ENCODE measurements around the gene ARPC1B. TPM values are rescaled to one million over a fixed set of nuclear protein-coding genes. Genes with fewer than 3 reads are reported as not detected.
A peak's percentile ranks its signal among the peaks of the same experiment; 100 is the strongest.
"Not testable (repeated sequence)": the region's sequence is repeated elsewhere in the genome, so short reads cannot be mapped to it uniquely, and the experiment has no call there.

Gene ARPC1B
- total RNA-seq, 1 experiment from 2014 or later = 231 TPM

GRCh38 chr7:99357701-99358490 is 16.6 kb upstream of the ARPC1B start:
- Histone ChIP-seq H3K36me3 (peaks cover 86% of the 10 kb centered on the region), H3K27me3 (replicated peaks) (no peaks in the 10 kb centered on the region), H3K9me3 (replicated peaks) (no peaks in the 10 kb centered on the region)

GRCh38 chr7:99358521-99358920 is 16.0 kb upstream of the ARPC1B start:
- not testable (repeated sequence) for H3K9me3 ChIP-seq (replicated peaks); DNase-seq (ENCODE audit: low read depth in 1 of 2, low spot score in 2 of 2); H3K27me3 ChIP-seq (replicated peaks); H3K4me3 ChIP-seq; H3K27ac ChIP-seq
- Histone ChIP-seq H3K36me3 (peaks cover 84% of the 10 kb centered on the region), H3K4me1 (replicated peaks) (peaks cover 20% of the 10 kb centered on the region)

More at GRCh38 chr7:99357701-99358490, 16.6 kb upstream of the ARPC1B start:
- Histone ChIP-seq H3K4me3 (no peak overlapping the region), H3K4me1 (replicated peaks) (peaks cover 13% of the 10 kb centered on the region), H3K27ac (no peak overlapping the region)
- DNase-seq (ENCODE audit: low read depth in 1 of 2, low spot score in 2 of 2) = no peak

- Histone ChIP-seq H3K27ac (no peak overlapping the region), H3K27me3 (replicated peaks) (no peaks in the 10 kb centered on the region), H3K36me3 (peaks cover 84% of the 10 kb centered on the region), H3K4me3 (no peak overlapping the region), H3K9me3 (replicated peaks) (no peaks in the 10 kb centered on the region), H3K4me1 (replicated peaks) (peaks cover 24% of the 10 kb centered on the region)
- no peak for DNase-seq (ENCODE audit: low read depth in 1 of 2, low spot score in 2 of 2)
Observed at GRCh38 chr7:99359465-99360154, 14.9 kb upstream of the ARPC1B start.

GRCh38 chr7:99362801-99363200 is 11.7 kb upstream of the ARPC1B start:
- DNase-seq (ENCODE audit: low read depth in 1 of 2, low spot score in 2 of 2) = peak; percentile 84 to 86

GRCh38 chr7:99363286-99363685 is 11.2 kb upstream of the ARPC1B start:
- Histone ChIP-seq H3K36me3 (peaks cover 76% of the 10 kb centered on the region), H3K4me1 (replicated peaks) (peaks cover 24% of the 10 kb centered on the region), H3K27me3 (replicated peaks) (no peaks in the 10 kb centered on the region), H3K27ac (peak overlapping the region; percentile 79), H3K4me3 (no peak overlapping the region), H3K9me3 (replicated peaks) (no peaks in the 10 kb centered on the region)
- no peak for DNase-seq (ENCODE audit: low read depth in 1 of 2, low spot score in 2 of 2)

More at GRCh38 chr7:99362801-99363200, 11.7 kb upstream of the ARPC1B start:
- Histone ChIP-seq H3K27ac (peak overlapping the region; percentile 79), H3K9me3 (replicated peaks) (no peaks in the 10 kb centered on the region), H3K36me3 (peaks cover 81% of the 10 kb centered on the region), H3K4me3 (no peak overlapping the region), H3K27me3 (replicated peaks) (no peaks in the 10 kb centered on the region), H3K4me1 (replicated peaks) (peaks cover 24% of the 10 kb centered on the region)

- H3K9me3 ChIP-seq (replicated peaks) = no peaks in the 10 kb centered on the region
- no peak overlapping the region for H3K4me3 ChIP-seq
- peaks cover 24% of the 10 kb centered on the region for H3K4me1 ChIP-seq (replicated peaks)
- no peaks in the 10 kb centered on the region for H3K27me3 ChIP-seq (replicated peaks)
- H3K27ac ChIP-seq = no peak overlapping the region
- no peak for DNase-seq (ENCODE audit: low read depth in 1 of 2, low spot score in 2 of 2)
- H3K36me3 ChIP-seq = peaks cover 57% of the 10 kb centered on the region
Observed at GRCh38 chr7:99365318-99366141, 9.0 kb upstream of the ARPC1B start.

- no peak for DNase-seq (ENCODE audit: low read depth in 1 of 2, low spot score in 2 of 2)
- H3K9me3 ChIP-seq (replicated peaks) = no peaks in the 10 kb centered on the region
- peaks cover 21% of the 10 kb centered on the region for H3K4me1 ChIP-seq (replicated peaks)
Observed at GRCh38 chr7:99366646-99367045, 7.9 kb upstream of the ARPC1B start.

GRCh38 chr7:99368750-99369389 is 5.7 kb upstream of the ARPC1B start:
- DNase-seq (ENCODE audit: low read depth in 1 of 2, low spot score in 2 of 2) = no peak
- Histone ChIP-seq H3K27ac (no peak overlapping the region), H3K27me3 (replicated peaks) (no peaks in the 10 kb centered on the region), H3K36me3 (peaks cover 40% of the 10 kb centered on the region), H3K9me3 (replicated peaks) (no peaks in the 10 kb centered on the region), H3K4me1 (replicated peaks) (peaks cover 3% of the 10 kb centered on the region), H3K4me3 (no peak overlapping the region)

More at GRCh38 chr7:99366646-99367045, 7.9 kb upstream of the ARPC1B start:
- Histone ChIP-seq H3K4me3 (no peak overlapping the region), H3K27ac (no peak overlapping the region), H3K36me3 (peaks cover 48% of the 10 kb centered on the region), H3K27me3 (replicated peaks) (no peaks in the 10 kb centered on the region)

GRCh38 chr7:99369767-99370391 is 4.7 kb upstream of the ARPC1B start:
- no peaks in the 10 kb centered on the region for H3K9me3 ChIP-seq (replicated peaks)
- H3K4me3 ChIP-seq = no peak overlapping the region
- peaks cover 34% of the 10 kb centered on the region for H3K36me3 ChIP-seq
- H3K27ac ChIP-seq = no peak overlapping the region
- no peaks in the 10 kb centered on the region for H3K27me3 ChIP-seq (replicated peaks)
- H3K4me1 ChIP-seq (replicated peaks) = peaks cover 8% of the 10 kb centered on the region
- DNase-seq (ENCODE audit: low read depth in 1 of 2, low spot score in 2 of 2) = no peak

- no peak for DNase-seq (ENCODE audit: low read depth in 1 of 2, low spot score in 2 of 2)
- Histone ChIP-seq H3K4me3 (no peak overlapping the region), H3K27ac (no peak overlapping the region)
Observed at GRCh38 chr7:99371376-99371920, 3.1 kb upstream of the ARPC1B start.

GRCh38 chr7:99372275-99373090 is 2.0 kb upstream of the ARPC1B start:
- DNase-seq (ENCODE audit: low read depth in 1 of 2, low spot score in 2 of 2) = no peak
- no peak overlapping the region for H3K27ac ChIP-seq
- no peak overlapping the region for H3K4me3 ChIP-seq

More at GRCh38 chr7:99371376-99371920, 3.1 kb upstream of the ARPC1B start:
- H3K9me3 ChIP-seq (replicated peaks) = no peaks in the 10 kb centered on the region
- H3K27me3 ChIP-seq (replicated peaks) = no peaks in the 10 kb centered on the region
- H3K36me3 ChIP-seq = peaks cover 28% of the 10 kb centered on the region
- H3K4me1 ChIP-seq (replicated peaks) = peaks cover 13% of the 10 kb centered on the region

More at GRCh38 chr7:99372275-99373090, 2.0 kb upstream of the ARPC1B start:
- Histone ChIP-seq H3K36me3 (peaks cover 19% of the 10 kb centered on the region), H3K4me1 (replicated peaks) (peaks cover 13% of the 10 kb centered on the region), H3K9me3 (replicated peaks) (no peaks in the 10 kb centered on the region), H3K27me3 (replicated peaks) (no peaks in the 10 kb centered on the region)

All from SJSA1 (cell line).